Measurements from ENCODE around the gene RASSF8. TPM values are rescaled to one million over a fixed set of nuclear protein-coding genes. Genes with fewer than 3 reads are reported as not detected.

Gene RASSF8
- total RNA-seq, 4 donors from 2014 or later = 93.2 to 127 (median 111) TPM

GRCh38 chr12:25960143-25960542 lies 1.7 kb downstream of the RASSF8 start:
- TF ChIP-seq EP300 (IDR thresholded peaks at IDR 0.05) (no peak), POLR2A (IDR thresholded peaks at IDR 0.05) (no peak), POLR2AphosphoS5 (IDR thresholded peaks at IDR 0.05) (no peak), CTCF (IDR thresholded peaks at IDR 0.05) (no peak)
- Histone ChIP-seq H3K9me3 (no peaks in the 10 kb centered on the region), H3K27ac (peak overlapping the region; percentile 93 to 99 (median 96)), H3K4me3 (peak overlapping the region; percentile 78 to 99), H3K4me1 (peaks cover 13 to 64% (median 17%) of the 10 kb centered on the region in 3 donors), H3K27me3 (no peaks in the 10 kb centered on the region), H3K36me3 (peaks cover 0 to under 1% of the 10 kb centered on the region in 2 donors)
- 5 to 11% methylated on average over 5 of the region's 5 CpGs for WGBS, 2 donors (ENCODE audit: low coverage in 1 of 2)
- no peak for ATAC-seq

GRCh38 chr12:25960961-25961360 lies 2.5 kb downstream of the RASSF8 start:
- Histone ChIP-seq H3K27me3 (no peaks in the 10 kb centered on the region), H3K9me3 (no peaks in the 10 kb centered on the region), H3K4me3 (no peak overlapping the region), H3K27ac (peak overlapping the region in 3 of 4 donors; percentile 24 to 99 (median 97)), H3K36me3 (no peaks in the 10 kb centered on the region), H3K4me1 (peaks cover 13 to 64% (median 17%) of the 10 kb centered on the region in 3 donors)
- ATAC-seq = no peak
- TF ChIP-seq EP300 (IDR thresholded peaks at IDR 0.05) = no peak
- TF ChIP-seq POLR2A (IDR thresholded peaks at IDR 0.05) = no peak
- TF ChIP-seq POLR2AphosphoS5 (IDR thresholded peaks at IDR 0.05) = no peak
- TF ChIP-seq CTCF (IDR thresholded peaks at IDR 0.05) = no peak
- 24 to 35% methylated on average over 4 of the region's 4 CpGs for WGBS, 2 donors (ENCODE audit: low coverage in 1 of 2)

GRCh38 chr12:25962932-25963525 lies 4.5 kb downstream of the RASSF8 start:
- Histone ChIP-seq H3K4me3 (no peak overlapping the region), H3K27me3 (no peaks in the 10 kb centered on the region), H3K4me1 (peaks cover 15 to 62% (median 17%) of the 10 kb centered on the region in 3 donors), H3K27ac (peak overlapping the region; percentile 29 to 70 (median 60)), H3K36me3 (no peaks in the 10 kb centered on the region), H3K9me3 (no peaks in the 10 kb centered on the region)
- no peak for TF ChIP-seq CTCF (IDR thresholded peaks at IDR 0.05)
- TF ChIP-seq POLR2AphosphoS5 (IDR thresholded peaks at IDR 0.05) = no peak
- TF ChIP-seq EP300 (IDR thresholded peaks at IDR 0.05) = no peak
- TF ChIP-seq POLR2A (IDR thresholded peaks at IDR 0.05) = no peak
- WGBS, 2 donors (ENCODE audit: low coverage in 1 of 2) = 21 to 22% methylated on average over 1 to 4 of the region's 4 CpGs
- peak; percentile 38 for ATAC-seq

GRCh38 chr12:25965682-25966081 lies 7.2 kb downstream of the RASSF8 start:
- no peak for TF ChIP-seq CTCF (IDR thresholded peaks at IDR 0.05)
- TF ChIP-seq EP300 (IDR thresholded peaks at IDR 0.05) = no peak
- no peak for TF ChIP-seq POLR2AphosphoS5 (IDR thresholded peaks at IDR 0.05)
- TF ChIP-seq POLR2A (IDR thresholded peaks at IDR 0.05) = no peak
- peaks cover 13 to 78% (median 19%) of the 10 kb centered on the region in 3 donors for H3K4me1 ChIP-seq

GRCh38 chr12:25970082-25970481 lies 11.6 kb downstream of the RASSF8 start:
- H3K36me3 ChIP-seq = no peaks in the 10 kb centered on the region
- TF ChIP-seq POLR2AphosphoS5 (IDR thresholded peaks at IDR 0.05) (no peak), POLR2A (IDR thresholded peaks at IDR 0.05) (no peak), CTCF (IDR thresholded peaks at IDR 0.05) (no peak), EP300 (IDR thresholded peaks at IDR 0.05) (no peak)
- no peak overlapping the region for H3K27ac ChIP-seq
- no peaks in the 10 kb centered on the region for H3K27me3 ChIP-seq
- WGBS, 2 donors (ENCODE audit: low coverage in 1 of 2) = 77% methylated on average over 4 to 5 of the region's 5 CpGs
- peaks cover 12 to 78% (median 23%) of the 10 kb centered on the region in 3 donors for H3K4me1 ChIP-seq
- H3K9me3 ChIP-seq = no peaks in the 10 kb centered on the region
- H3K4me3 ChIP-seq = no peak overlapping the region
- ATAC-seq = no peak

More at GRCh38 chr12:25965682-25966081, 7.2 kb downstream of the RASSF8 start:
- Histone ChIP-seq H3K4me3 (no peak overlapping the region), H3K36me3 (no peaks in the 10 kb centered on the region), H3K9me3 (no peaks in the 10 kb centered on the region), H3K27ac (no peak overlapping the region), H3K27me3 (no peaks in the 10 kb centered on the region)
- no peak for ATAC-seq
- 86 to 100% methylated on average over 1 of the region's 1 CpG for WGBS, 2 donors (ENCODE audit: low coverage in 1 of 2)
